Mucosa of descending colon (tissue), 3 donors: Measurements from ENCODE around the gene KLF16. TPM values are rescaled to one million over a fixed set of nuclear protein-coding genes. Genes with fewer than 3 reads are reported as not detected.

Experiments
- ATAC-seq: fragments of 200-7000 bp; cut with Tn5 transposase; one replicate; pipeline ENCODE4 v1.9.1; 2020; ENCODE audit warnings: mild to moderate bottlenecking, moderate library complexity
- DNase-seq, 3 donors: peaks; one replicate each; pipeline ENCODE4 v3.0.0-alpha.2; 2020
- H3K36me3 ChIP-seq: fragments of 200-600 bp; one replicate; pipeline ENCODE4 v1.8.0; 2021; ENCODE audit warnings: low read depth, mild to moderate bottlenecking
- H3K4me1 ChIP-seq: fragments of 200-600 bp; one replicate; pipeline ENCODE4 v1.8.0; 2021; ENCODE audit warnings: low read depth, mild to moderate bottlenecking
- H3K4me3 ChIP-seq: fragments of 200-600 bp; one replicate; pipeline ENCODE4 v1.8.0; 2021; ENCODE audit warnings: mild to moderate bottlenecking
- H3K9me3 ChIP-seq: fragments of 200-600 bp; one replicate; pipeline ENCODE4 v1.8.0; 2021; ENCODE audit warnings: mild to moderate bottlenecking
- intact Hi-C, 2 donors: fragments of 100-400 bp; cut with DNase I in 1 of 2; cut with micrococcal nuclease in 1 of 2; formaldehyde crosslinking; loops; one replicate each; pipeline versions ENCODE4 v1.11.0 to v1.11.1; 2022; cut with DNase I, micrococcal nuclease
- total RNA-seq, 3 donors: library from RNA; stranded (reverse); fragmentation: NEBNext Ultra II Directional in 2 of 3; extraction: Animal tissue kit (Norgen Biotek cat#: 25700) in 2 of 3; gene quantifications; one replicate each; pipeline versions ENCODE4 v1.2.1 to v1.2.4, GENCODE V29; 2021 to 2023
- TF ChIP-seq, protein P1 (sequence below): fragments of 200-600 bp; IDR thresholded peaks from one replicate; pipeline ENCODE4 v1.8.0; 2022; ENCODE audit warnings: antibody characterized with exemption, mild to moderate bottlenecking
- donor health status: DM: no; HTN: no; CAD: no; lungs with moderate emphysema.
- donor health status: DM: no; HTN: no; CAD: no.
- donor health status: DM: no; HTN: yes; CAD: no.

The KLF16 gene
- total RNA-seq, 3 donors from 2014 or later, result 22.6 to 26.5 (median 25.6) TPM

DNA sequence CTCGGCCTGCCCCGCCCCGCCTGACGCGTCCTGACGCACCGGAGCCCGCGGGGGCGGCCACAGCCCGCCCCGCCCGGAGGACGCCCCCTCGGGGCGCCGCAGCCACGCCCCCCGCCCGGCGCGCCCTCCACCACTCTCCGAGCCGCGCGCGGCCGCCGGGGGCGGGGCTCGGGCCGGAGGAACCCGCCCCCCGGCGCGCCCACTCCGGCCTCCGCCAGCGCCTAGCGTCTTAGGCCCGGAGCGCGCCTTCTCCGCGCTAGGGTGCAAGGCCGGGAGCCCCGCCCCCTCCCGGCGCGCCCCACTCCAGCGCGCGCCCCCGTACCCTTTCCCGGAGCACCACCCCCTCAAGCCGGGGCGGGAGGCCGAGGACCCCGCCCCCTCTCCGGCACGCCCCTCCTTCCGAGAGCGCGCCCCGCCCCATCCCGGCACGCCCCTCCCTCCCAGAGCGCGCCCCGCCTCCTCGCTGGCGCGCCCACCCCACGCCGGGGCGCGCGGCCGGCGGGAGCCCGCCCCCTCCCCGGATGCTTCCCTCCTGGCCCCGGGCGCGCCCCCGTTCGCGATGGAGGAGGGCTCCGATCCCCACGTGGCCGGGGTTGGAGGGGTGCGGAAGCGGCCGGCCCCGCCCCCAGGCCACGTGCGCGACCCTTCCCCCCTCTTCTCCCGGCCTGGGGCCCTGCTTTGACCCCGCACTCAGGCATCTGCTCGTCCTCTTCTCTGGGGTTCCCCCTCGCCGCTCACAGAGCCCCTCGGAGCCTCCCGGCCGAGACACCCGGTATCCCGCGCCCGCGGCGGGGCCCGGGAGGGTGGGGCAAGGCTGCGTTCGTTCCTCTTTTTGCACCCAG is 480 bp upstream of the KLF16 start:
- Histone ChIP-seq H3K4me3 (peak overlapping the region; percentile 30), H3K9me3 (no peaks in the 10 kb centered on the region), H3K36me3 (no peaks in the 10 kb centered on the region), H3K4me1 (peaks cover 33% of the 10 kb centered on the region)
- intact Hi-C loops, result no loop called here
- ATAC-seq (peak; percentile 80), DNase-seq (peak; percentile 93 to 95 (median 94))
- TF ChIP-seq, protein P1, sequence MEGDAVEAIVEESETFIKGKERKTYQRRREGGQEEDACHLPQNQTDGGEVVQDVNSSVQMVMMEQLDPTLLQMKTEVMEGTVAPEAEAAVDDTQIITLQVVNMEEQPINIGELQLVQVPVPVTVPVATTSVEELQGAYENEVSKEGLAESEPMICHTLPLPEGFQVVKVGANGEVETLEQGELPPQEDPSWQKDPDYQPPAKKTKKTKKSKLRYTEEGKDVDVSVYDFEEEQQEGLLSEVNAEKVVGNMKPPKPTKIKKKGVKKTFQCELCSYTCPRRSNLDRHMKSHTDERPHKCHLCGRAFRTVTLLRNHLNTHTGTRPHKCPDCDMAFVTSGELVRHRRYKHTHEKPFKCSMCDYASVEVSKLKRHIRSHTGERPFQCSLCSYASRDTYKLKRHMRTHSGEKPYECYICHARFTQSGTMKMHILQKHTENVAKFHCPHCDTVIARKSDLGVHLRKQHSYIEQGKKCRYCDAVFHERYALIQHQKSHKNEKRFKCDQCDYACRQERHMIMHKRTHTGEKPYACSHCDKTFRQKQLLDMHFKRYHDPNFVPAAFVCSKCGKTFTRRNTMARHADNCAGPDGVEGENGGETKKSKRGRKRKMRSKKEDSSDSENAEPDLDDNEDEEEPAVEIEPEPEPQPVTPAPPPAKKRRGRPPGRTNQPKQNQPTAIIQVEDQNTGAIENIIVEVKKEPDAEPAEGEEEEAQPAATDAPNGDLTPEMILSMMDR, result no peak

GRCh38 chr19:1862424-1863327 is 703 bp downstream of the KLF16 start:
- TF ChIP-seq, protein P1, result no peak
- H3K4me1 ChIP-seq, result peaks cover 45% of the 10 kb centered on the region
- intact Hi-C loops, result no loop called here
- DNase-seq (peak; percentile 71 to 81 (median 76)), ATAC-seq (peak; percentile 4)
- no peaks in the 10 kb centered on the region for H3K9me3 ChIP-seq
- H3K36me3 ChIP-seq, result no peaks in the 10 kb centered on the region
- peak overlapping the region; percentile 39 for H3K4me3 ChIP-seq

DNA sequence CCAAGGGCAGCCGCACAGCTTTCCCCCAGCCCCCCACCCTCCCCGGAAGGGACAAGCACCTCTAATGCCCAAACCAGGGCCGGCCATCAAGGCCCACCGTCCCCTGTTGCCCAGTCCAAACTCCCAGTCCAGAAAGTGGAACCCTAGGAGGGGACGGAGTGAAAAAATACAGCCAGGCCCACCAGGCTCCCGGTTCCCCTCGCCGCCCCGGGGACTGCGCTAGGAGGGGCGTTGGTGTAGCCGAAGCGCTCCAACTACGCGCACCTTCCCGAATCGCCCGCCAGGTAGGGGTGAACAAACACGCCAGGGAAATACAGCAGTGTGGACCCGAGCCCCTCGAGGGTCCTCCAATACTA is 1.3 kb downstream of the KLF16 start:
- Histone ChIP-seq H3K4me1 (peaks cover 46% of the 10 kb centered on the region), H3K36me3 (no peaks in the 10 kb centered on the region), H3K4me3 (peak overlapping the region; percentile 39), H3K9me3 (no peaks in the 10 kb centered on the region)
- DNase-seq (peak in 1 of 3 donors; percentile 75), ATAC-seq (no peak)
- TF ChIP-seq, protein P1, result no peak
- intact Hi-C loops, result no loop called here

DNA sequence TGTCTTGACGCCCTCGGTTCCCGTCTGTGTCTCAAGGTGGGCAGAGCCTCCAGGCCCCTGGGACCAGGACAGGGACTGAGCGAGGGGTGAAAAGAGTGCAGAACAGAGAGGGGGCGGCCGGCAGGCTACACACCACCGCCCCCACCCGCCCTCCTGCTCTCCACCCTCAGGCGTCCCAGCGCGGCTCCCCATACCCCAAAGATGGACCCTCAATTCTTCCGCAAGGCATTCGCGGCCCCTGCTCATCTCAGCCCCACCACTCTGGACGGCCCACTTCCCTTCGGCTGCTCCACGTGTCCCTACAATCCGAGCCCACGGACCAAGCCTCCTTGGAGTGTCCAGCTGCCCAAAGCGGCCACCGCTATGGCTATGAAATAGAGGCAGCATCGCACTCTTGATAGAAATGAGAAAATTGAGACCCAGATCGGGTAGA is 1.8 kb downstream of the KLF16 start:
- TF ChIP-seq, protein P1, result no peak
- intact Hi-C loops, result no loop called here
- H3K4me1 ChIP-seq, result peaks cover 46% of the 10 kb centered on the region
- no peaks in the 10 kb centered on the region for H3K9me3 ChIP-seq
- ATAC-seq (no peak), DNase-seq (peak in 2 of 3 donors; percentile 55 to 69)
- H3K4me3 ChIP-seq, result no peak overlapping the region
- H3K36me3 ChIP-seq, result no peaks in the 10 kb centered on the region

DNA sequence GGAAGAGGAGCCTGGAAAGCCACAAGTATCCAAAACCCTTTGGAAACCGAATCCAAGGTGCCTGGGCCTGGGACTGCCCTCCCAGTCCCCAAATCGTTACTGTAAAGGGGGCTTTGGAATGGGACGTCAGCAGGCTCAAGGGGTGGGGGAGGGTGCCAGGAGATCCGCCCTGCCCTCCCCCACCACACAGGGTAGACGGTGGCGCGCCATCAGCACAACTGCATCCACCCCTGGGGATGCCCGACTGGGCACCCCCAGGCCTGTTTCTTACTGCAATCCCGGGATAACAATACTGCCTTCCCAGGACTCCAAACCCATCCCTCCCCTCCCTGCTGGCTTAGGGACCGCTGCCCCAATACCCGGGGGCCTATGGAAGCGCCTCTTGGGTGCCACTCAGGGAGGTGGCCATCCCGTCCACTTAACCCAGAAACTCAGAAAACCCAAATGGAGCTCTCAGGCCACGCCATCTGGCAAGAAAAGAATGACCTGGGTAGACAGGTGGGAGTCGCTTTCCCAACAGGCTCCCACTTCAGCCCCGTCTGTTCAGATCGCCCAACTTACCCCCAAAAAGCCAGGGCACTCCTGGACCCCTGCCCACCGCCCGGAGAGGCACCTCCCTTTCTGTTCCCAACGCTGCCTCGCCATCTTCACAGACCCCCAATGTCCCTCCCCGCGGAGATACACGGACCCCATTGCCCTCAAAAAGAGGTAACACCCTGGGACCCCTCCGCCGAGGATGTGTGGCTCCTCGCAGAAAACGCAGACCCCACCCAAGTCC is 2.4 kb downstream of the KLF16 start:
- intact Hi-C loops, result no loop called here
- DNase-seq (no peak), ATAC-seq (no peak)
- TF ChIP-seq, protein P1, result no peak
- Histone ChIP-seq H3K4me3 (no peak overlapping the region), H3K9me3 (no peaks in the 10 kb centered on the region), H3K4me1 (peaks cover 52% of the 10 kb centered on the region), H3K36me3 (no peaks in the 10 kb centered on the region)
